GM23338 (cell line): Measurements from ENCODE around the gene TOX4.

Experiments
- CREB1 ChIP-seq: fragments of 250-450 bp; sonication (Bioruptor Pico); IDR thresholded peaks from 2 replicates; pipeline ENCODE4 v1.5.0; 2020; ENCODE audit warnings: low read depth, mild to moderate bottlenecking, moderate library complexity
- CTCF ChIP-seq, 2 experiments: fragments of 200-600 bp in 1 of 2; sonication (generic) in 1 of 2; conservative IDR thresholded peaks; 2 replicates each; pipeline versions ENCODE4 v1.5.1 to v1.6.1; 2016 to 2017; ENCODE audit warnings: antibody characterized with exemption in 2 of 2, low read depth in 2 of 2, mild to moderate bottlenecking in 2 of 2, moderate library complexity in 1 of 2
- ETS1 ChIP-seq: IDR thresholded peaks from 2 replicates; pipeline ENCODE4 v1.6.1; 2016; ENCODE audit warnings: antibody characterized with exemption
- EZH2 ChIP-seq: fragments of 200-600 bp; sonication (generic); IDR thresholded peaks from one replicate; pipeline ENCODE4 v1.8.0; 2017; ENCODE audit warnings: antibody characterized with exemption, mild to moderate bottlenecking, low read depth; ENCODE audit not compliant: unreplicated experiment
- EZH2phosphoT487 ChIP-seq: fragments of 200-600 bp; sonication (generic); IDR thresholded peaks from one replicate; pipeline ENCODE4 v1.8.1; 2018; ENCODE audit warnings: antibody characterized with exemption; ENCODE audit not compliant: unreplicated experiment
- JUNB ChIP-seq: IDR thresholded peaks from one replicate; pipeline ENCODE4 v1.6.1; 2016; ENCODE audit warnings: antibody characterized with exemption; ENCODE audit not compliant: unreplicated experiment
- NANOG ChIP-seq: IDR thresholded peaks from 2 replicates; pipeline ENCODE4 v1.6.1; 2016; ENCODE audit warnings: antibody characterized with exemption, borderline replicate concordance
- POLR2AphosphoS5 ChIP-seq: IDR thresholded peaks from 2 replicates; pipeline ENCODE4 v1.6.1; 2016; ENCODE audit warnings: antibody characterized with exemption, low read depth
- REST ChIP-seq: IDR thresholded peaks from one replicate; pipeline ENCODE4 v1.6.1; 2018; ENCODE audit warnings: antibody characterized with exemption; ENCODE audit not compliant: unreplicated experiment
- STAT1 ChIP-seq: IDR thresholded peaks from one replicate; pipeline ENCODE4 v1.6.1; 2016; ENCODE audit warnings: antibody characterized with exemption; ENCODE audit not compliant: unreplicated experiment
- ZNF114 ChIP-seq: fragments of 250-450 bp; sonication (Bioruptor Pico); IDR thresholded peaks from 2 replicates; pipeline ENCODE4 v1.5.0; 2020; ENCODE audit warnings: mild to moderate bottlenecking, moderate library complexity
- ZNF331 ChIP-seq: fragments of 250-450 bp; sonication (Bioruptor Pico); IDR thresholded peaks from 2 replicates; pipeline ENCODE4 v1.5.0; 2020; ENCODE audit warnings: low read depth, mild to moderate bottlenecking, moderate library complexity
- ZNF462 ChIP-seq: fragments of 250-450 bp; sonication (Bioruptor Pico); IDR thresholded peaks from 2 replicates; pipeline ENCODE4 v1.5.0; 2020; ENCODE audit warnings: mild to moderate bottlenecking, moderate library complexity

- TF ChIP-seq CTCF (conservative IDR thresholded peaks at IDR 0.05; ENCODE audit: low read depth in 2 of 2) (no peak), EZH2phosphoT487 (no peak), POLR2AphosphoS5 (no peak), EZH2 (no peak), NANOG (no peak), REST (no peak), CREB1 (CRISPR knock-in tag) (no peak), ETS1 (no peak), ZNF331 (CRISPR knock-in tag) (no peak), ZNF114 (no peak), JUNB (no peak), STAT1 (no peak), ZNF462 (CRISPR knock-in tag) (no peak)
Observed at GRCh38 chr14:21509432-21510143, 32.6 kb downstream of the TOX4 start.
